K562 (cell line): ENCODE measurements around the gene SERINC3. TPM values are rescaled to one million over a fixed set of nuclear protein-coding genes. Genes with fewer than 3 reads are reported as not detected.

Source experiments
- ARNT ChIP-seq, 2 experiments: fragments of 450-650 bp; IDR thresholded peaks; 2 replicates each; pipeline ENCODE4 v1.6.1; 2016; ENCODE audit warnings: mild to moderate bottlenecking in 1 of 2
- GABPB1 ChIP-seq: sonication (generic); formaldehyde crosslinking; IDR thresholded peaks from 2 replicates; pipeline ENCODE4 v1.8.0; 2022; ENCODE audit warnings: mild to moderate bottlenecking, missing genetic modification reagents
- ZBTB7A ChIP-seq: IDR thresholded peaks from 2 replicates; pipeline ENCODE4 v1.6.1; 2011; ENCODE audit warnings: low read depth, mild to moderate bottlenecking, low read length, moderate library complexity, borderline replicate concordance; ENCODE audit not compliant: control insufficient read depth
- ZNF347 ChIP-seq: fragments of 450-650 bp; formaldehyde crosslinking; IDR thresholded peaks from 2 replicates; pipeline ENCODE4 v1.4.0; 2020; ENCODE audit warnings: low read depth, mild to moderate bottlenecking, moderate library complexity
- polyA plus RNA-seq, 8 experiments: library from polyadenylated mRNA; depleted of rRNA in 4 of 8; stranded (reverse) in 5 of 8; unstranded in 3 of 8; fragments of >200 nt; fragmentation: Nextera tagmentation in 2 of 8; fragmentation: Illumina TruSeq in 1 of 8; extraction: Ambion mirVana in 2 of 8; extraction: Trizol in 1 of 8; gene quantifications; 2 replicates each; pipeline versions ENCODE4 v1.2.1 to v1.2.3, GENCODE V29; 2011 to 2014; ENCODE audit warnings: inconsistent platforms in 1 of 8, missing spikeins in 1 of 8
- total RNA-seq, 7 experiments: library from RNA; depleted of rRNA in 6 of 7; stranded (reverse); fragments of >200 nt in 6 of 7; fragmentation: Illumina TruSeq in 2 of 7; extraction: Trizol in 2 of 7; gene quantifications; 2 replicates each; pipeline versions ENCODE4 v1.2.1 to v1.2.3, GENCODE V29; 2011 to 2021; ENCODE audit warnings: low replicate concordance in 1 of 7
- TF ChIP-seq, protein P1 (sequence below): fragments of 450-650 bp; IDR thresholded peaks from 2 replicates; pipeline ENCODE4 v1.6.1; 2017; ENCODE audit warnings: antibody characterized with exemption, mild to moderate bottlenecking
- TF ChIP-seq, protein P2 (sequence below), 2 experiments: fragments of 150-350 bp in 1 of 2; IDR thresholded peaks; 2 replicates each; pipeline ENCODE4 v1.6.1; 2012 to 2016; ENCODE audit warnings: low read depth in 2 of 2, low read length in 2 of 2, mild to moderate bottlenecking in 1 of 2, moderate library complexity in 1 of 2
- TF ChIP-seq, protein P3 (sequence below): fragments of 450-650 bp; IDR thresholded peaks from 2 replicates; pipeline ENCODE4 v1.6.1; 2016; ENCODE audit warnings: low read depth
- TF ChIP-seq, protein P4 (sequence below): fragments of 250-450 bp; sonication (Bioruptor Pico); IDR thresholded peaks from 2 replicates; pipeline ENCODE4 v1.4.0; 2020

The SERINC3 gene
- total and polyA plus RNA-seq, 9 of the 15 experiments (the other 6 are each of a cell fraction or from before 2014, with no cell fraction given), result 24.7 to 107 (median 48.8) TPM

DNA sequence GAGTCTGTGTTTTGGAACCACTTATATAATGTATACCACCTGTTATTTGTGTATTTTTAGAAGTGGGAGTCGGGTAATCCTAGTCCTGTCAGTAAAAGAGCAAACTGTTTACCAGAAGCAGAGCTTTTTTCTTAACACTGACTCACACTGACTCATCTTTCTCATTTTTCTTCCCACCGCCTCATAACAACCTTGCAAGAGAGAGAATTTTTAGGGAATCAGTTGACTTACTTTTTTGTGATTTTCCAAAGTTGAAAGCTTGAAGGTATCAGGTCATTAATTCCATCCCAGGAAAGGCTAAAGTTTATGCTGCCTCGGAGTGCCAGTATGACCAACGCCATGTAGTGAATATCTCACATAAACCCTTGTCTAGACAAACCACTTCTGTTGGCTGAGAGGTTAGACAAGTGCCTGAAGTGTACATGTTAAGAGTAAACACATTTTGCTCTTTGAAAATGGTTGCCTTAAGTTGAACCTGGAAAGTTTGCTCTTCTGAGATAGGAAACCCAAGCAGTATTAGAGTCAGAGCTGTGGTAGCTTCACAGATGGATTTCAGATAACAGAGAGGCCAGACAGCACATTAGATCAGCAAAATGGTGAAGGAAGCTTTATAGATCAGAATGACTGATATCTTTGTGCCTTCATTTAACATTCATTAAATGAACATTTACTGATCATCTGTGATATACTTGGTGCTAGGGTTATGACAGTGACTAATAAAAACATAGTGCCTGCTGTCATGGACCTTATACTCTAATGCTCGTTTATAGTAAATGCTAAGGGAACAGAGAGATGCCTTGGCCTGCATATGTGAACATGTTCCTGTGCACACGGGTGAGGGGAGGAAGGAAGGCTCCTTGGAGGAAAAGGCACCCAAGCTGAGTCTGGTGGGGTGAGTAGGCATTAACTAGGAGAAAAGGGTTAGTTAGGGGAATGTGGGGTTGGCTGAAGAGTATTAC, 31.4 kb upstream of the SERINC3 start (continued):
- TF ChIP-seq, protein P1, sequence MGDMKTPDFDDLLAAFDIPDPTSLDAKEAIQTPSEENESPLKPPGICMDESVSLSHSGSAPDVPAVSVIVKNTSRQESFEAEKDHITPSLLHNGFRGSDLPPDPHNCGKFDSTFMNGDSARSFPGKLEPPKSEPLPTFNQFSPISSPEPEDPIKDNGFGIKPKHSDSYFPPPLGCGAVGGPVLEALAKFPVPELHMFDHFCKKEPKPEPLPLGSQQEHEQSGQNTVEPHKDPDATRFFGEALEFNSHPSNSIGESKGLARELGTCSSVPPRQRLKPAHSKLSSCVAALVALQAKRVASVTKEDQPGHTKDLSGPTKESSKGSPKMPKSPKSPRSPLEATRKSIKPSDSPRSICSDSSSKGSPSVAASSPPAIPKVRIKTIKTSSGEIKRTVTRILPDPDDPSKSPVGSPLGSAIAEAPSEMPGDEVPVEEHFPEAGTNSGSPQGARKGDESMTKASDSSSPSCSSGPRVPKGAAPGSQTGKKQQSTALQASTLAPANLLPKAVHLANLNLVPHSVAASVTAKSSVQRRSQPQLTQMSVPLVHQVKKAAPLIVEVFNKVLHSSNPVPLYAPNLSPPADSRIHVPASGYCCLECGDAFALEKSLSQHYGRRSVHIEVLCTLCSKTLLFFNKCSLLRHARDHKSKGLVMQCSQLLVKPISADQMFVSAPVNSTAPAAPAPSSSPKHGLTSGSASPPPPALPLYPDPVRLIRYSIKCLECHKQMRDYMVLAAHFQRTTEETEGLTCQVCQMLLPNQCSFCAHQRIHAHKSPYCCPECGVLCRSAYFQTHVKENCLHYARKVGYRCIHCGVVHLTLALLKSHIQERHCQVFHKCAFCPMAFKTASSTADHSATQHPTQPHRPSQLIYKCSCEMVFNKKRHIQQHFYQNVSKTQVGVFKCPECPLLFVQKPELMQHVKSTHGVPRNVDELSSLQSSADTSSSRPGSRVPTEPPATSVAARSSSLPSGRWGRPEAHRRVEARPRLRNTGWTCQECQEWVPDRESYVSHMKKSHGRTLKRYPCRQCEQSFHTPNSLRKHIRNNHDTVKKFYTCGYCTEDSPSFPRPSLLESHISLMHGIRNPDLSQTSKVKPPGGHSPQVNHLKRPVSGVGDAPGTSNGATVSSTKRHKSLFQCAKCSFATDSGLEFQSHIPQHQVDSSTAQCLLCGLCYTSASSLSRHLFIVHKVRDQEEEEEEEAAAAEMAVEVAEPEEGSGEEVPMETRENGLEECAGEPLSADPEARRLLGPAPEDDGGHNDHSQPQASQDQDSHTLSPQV, result 0 out of 2 replicates have a peak, but pooled peaks have one; percentile 27
- TF ChIP-seq ZNF347, result no peak
- TF ChIP-seq, protein P2, sequence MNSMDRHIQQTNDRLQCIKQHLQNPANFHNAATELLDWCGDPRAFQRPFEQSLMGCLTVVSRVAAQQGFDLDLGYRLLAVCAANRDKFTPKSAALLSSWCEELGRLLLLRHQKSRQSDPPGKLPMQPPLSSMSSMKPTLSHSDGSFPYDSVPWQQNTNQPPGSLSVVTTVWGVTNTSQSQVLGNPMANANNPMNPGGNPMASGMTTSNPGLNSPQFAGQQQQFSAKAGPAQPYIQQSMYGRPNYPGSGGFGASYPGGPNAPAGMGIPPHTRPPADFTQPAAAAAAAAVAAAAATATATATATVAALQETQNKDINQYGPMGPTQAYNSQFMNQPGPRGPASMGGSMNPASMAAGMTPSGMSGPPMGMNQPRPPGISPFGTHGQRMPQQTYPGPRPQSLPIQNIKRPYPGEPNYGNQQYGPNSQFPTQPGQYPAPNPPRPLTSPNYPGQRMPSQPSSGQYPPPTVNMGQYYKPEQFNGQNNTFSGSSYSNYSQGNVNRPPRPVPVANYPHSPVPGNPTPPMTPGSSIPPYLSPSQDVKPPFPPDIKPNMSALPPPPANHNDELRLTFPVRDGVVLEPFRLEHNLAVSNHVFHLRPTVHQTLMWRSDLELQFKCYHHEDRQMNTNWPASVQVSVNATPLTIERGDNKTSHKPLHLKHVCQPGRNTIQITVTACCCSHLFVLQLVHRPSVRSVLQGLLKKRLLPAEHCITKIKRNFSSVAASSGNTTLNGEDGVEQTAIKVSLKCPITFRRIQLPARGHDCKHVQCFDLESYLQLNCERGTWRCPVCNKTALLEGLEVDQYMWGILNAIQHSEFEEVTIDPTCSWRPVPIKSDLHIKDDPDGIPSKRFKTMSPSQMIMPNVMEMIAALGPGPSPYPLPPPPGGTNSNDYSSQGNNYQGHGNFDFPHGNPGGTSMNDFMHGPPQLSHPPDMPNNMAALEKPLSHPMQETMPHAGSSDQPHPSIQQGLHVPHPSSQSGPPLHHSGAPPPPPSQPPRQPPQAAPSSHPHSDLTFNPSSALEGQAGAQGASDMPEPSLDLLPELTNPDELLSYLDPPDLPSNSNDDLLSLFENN (IDR thresholded peaks at IDR 0.05; ENCODE audit: low read depth in 2 of 2, low read length in 2 of 2), result no peak
- TF ChIP-seq, protein P3, sequence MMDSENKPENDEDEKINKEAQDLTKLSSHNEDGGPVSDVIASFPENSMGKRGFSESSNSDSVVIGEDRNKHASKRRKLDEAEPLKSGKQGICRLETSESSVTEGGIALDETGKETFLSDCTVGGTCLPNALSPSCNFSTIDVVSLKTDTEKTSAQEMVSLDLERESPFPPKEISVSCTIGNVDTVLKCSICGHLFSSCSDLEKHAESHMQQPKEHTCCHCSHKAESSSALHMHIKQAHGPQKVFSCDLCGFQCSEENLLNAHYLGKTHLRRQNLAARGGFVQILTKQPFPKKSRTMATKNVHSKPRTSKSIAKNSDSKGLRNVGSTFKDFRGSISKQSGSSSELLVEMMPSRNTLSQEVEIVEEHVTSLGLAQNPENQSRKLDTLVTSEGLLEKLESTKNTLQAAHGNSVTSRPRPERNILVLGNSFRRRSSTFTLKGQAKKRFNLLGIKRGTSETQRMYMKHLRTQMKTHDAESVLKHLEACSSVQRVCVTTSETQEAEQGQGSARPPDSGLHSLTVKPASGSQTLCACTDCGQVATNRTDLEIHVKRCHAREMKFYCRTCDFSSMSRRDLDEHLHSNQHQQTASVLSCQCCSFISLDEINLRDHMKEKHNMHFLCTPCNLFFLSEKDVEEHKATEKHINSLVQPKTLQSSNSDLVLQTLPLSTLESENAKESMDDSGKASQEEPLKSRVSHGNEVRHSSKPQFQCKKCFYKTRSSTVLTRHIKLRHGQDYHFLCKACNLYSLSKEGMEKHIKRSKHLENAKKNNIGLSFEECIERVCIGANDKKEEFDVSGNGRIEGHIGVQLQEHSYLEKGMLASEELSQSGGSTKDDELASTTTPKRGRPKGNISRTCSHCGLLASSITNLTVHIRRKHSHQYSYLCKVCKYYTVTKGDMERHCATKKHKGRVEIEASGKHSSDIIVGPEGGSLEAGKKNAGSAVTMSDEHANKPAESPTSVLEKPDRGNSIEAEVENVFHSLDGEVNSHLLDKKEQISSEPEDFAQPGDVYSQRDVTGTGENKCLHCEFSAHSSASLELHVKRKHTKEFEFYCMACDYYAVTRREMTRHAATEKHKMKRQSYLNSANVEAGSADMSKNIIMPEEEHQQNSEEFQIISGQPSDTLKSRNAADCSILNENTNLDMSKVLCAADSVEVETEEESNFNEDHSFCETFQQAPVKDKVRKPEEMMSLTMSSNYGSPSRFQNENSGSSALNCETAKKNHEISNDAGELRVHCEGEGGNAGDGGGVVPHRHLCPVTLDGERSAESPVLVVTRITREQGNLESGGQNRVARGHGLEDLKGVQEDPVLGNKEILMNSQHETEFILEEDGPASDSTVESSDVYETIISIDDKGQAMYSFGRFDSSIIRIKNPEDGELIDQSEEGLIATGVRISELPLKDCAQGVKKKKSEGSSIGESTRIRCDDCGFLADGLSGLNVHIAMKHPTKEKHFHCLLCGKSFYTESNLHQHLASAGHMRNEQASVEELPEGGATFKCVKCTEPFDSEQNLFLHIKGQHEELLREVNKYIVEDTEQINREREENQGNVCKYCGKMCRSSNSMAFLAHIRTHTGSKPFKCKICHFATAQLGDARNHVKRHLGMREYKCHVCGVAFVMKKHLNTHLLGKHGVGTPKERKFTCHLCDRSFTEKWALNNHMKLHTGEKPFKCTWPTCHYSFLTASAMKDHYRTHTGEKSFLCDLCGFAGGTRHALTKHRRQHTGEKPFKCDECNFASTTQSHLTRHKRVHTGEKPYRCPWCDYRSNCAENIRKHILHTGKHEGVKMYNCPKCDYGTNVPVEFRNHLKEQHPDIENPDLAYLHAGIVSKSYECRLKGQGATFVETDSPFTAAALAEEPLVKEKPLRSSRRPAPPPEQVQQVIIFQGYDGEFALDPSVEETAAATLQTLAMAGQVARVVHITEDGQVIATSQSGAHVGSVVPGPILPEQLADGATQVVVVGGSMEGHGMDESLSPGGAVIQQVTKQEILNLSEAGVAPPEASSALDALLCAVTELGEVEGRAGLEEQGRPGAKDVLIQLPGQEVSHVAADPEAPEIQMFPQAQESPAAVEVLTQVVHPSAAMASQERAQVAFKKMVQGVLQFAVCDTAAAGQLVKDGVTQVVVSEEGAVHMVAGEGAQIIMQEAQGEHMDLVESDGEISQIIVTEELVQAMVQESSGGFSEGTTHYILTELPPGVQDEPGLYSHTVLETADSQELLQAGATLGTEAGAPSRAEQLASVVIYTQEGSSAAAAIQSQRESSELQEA, result no peak
- no peak for TF ChIP-seq ZBTB7A
- TF ChIP-seq ARNT (IDR thresholded peaks at IDR 0.05), result no peak
- TF ChIP-seq, protein P4, sequence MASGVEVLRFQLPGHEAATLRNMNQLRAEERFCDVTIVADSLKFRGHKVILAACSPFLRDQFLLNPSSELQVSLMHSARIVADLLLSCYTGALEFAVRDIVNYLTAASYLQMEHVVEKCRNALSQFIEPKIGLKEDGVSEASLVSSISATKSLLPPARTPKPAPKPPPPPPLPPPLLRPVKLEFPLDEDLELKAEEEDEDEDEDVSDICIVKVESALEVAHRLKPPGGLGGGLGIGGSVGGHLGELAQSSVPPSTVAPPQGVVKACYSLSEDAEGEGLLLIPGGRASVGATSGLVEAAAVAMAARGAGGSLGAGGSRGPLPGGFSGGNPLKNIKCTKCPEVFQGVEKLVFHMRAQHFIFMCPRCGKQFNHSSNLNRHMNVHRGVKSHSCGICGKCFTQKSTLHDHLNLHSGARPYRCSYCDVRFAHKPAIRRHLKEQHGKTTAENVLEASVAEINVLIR (CRISPR knock-in tag), result no peak
- no peak for TF ChIP-seq GABPB1 (CRISPR knock-in tag)
